Epithelial cell of alveolus of lung (primary cell): ENCODE results near the gene ANKRD6. TPM values are rescaled to one million over a fixed set of nuclear protein-coding genes. Genes with fewer than 3 reads are reported as not detected.

Experiments
- total RNA-seq: library from RNA; depleted of rRNA; stranded (reverse); fragments of >200 nt; gene quantifications from 2 replicates; pipeline ENCODE4 v1.2.1, GENCODE V29; 2015

The ANKRD6 gene
- 1.7 and 6.9 TPM in 2 replicates for total RNA-seq

DNA sequence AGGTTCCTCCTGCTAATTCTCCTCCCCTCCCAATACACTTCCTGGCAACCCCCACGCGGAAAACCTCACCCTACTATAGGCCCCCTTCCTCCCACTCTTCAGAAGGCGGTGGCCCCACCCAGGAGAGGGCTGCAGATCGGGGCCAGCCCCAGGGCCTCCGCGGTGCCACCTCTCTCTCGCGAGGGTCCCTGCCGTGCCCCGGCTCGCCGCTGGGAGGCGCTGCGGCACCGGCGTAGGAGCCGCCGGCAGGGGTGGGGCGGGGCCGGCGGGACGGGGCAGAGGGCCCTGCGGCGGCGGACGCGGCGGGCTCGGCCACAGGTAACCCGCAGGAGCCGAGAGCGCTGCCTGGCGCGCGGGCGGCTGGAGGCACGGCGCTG lies at the start of gene ANKRD6:
TSS of gene ANKRD6 (plus strand) at position 278 of the 377 bp plus-strand sequence. CDS start 133,825 bp downstream, outside the sequence.

DNA sequence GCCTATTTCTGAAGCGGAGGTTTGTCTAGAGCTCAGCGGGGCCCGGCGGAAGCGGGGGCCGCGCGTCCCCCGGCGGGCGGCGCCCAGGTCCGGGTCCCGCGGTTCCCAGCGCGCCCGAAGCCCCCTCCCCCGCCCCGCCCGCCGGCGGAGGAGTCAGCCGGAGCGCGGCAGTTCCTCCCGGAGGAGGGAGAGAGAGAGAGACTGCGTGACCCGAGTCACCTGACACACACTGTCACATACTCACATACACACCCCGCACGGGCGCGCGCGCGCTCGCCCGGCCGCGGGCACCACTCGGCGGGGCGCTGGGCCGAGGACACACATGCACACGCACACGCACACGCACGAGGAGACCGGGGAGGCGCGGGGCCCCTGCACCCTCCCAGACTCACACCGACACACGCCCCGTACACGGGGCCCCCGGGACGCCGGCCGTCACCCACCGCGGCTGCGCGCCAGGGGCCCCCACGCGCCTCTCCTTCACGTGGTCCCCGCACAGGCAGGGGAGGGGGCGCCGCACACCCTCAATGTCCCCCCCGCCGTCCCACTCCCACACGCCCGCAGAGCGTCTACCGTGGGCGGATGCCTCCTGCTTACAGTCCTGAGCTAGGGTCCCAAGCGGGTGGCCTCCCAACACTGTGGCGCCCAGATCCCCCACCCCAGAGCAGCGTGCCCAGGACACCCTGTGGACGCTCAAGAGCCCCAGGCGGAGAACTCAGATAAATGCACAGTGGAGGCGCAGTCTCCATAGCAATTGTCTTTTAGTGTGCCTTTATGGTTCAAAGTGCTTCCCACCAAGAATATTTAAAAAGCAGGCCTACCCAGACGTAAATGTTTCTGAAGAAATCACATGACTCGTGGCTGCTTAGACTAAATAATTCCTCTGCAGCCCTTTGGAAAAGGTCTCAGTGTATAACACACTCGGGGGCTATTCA lies 20.6 kb upstream of the ANKRD6 start, which contains the start of gene RRAGD:
TSS of gene RRAGD (minus strand) at position 203 of the 935 bp plus-strand sequence. CDS start 280 bp downstream, outside the sequence.

DNA sequence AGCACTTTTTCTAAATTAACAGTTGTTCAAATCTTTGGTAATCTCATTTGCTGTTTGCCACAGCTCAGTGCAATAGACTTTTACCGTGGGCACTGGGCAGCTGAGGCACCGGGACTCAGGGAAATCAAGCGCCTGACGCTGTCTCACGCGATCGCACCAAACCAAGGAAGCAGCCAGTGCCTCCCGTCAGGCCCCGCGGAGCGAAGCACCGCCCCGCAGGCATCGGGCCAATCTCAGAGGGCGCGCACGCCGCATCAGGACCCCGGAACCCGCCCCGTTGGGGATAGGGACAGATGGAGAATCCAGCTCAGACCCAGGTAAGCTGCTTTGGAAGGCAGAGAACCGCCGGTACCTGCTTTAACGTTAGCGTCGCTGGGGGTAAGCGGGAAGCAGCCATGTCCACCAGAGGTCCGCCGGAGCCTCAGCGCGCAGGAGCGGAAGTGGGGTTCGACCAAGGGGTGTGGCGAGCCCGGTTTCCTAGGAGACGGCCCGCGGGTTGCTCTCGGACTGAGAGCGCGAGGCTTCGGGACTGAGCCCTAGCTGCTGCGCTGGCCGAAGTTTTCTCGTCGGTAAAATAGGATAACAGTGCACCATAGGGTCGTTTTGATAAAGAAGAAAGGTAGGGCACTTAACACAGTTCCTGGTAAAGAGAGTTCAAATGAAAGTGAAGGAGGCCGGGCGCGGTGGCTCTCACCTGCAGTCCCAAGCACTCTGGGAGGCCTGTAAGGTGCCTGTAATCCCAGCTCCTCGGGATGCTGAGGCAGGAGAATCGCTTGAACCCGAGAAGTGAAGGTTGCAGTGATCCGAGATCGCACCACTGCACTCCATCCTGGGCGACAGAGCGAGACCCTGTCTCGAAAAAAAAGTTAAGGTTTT lies 205.6 kb downstream of the ANKRD6 start, which contains the start of gene LYRM2:
TSS of gene LYRM2 (minus strand) at position 428 of the 876 bp plus-strand sequence. CDS start at position 397, 31 bp downstream.

Other genes with a start within 250 kb of the ANKRD6 start
- gene GABRR1, start 215.8 kb upstream of the ANKRD6 start, total RNA-seq: not detected in 2 replicates
- gene GABRR2, start 117.9 kb upstream of the ANKRD6 start, total RNA-seq: under 0.01 and 0.08 TPM in 2 replicates
- gene UBE2J1, start 80.4 kb upstream of the ANKRD6 start, total RNA-seq: 35.6 and 40.1 TPM in 2 replicates
- gene RRAGD, start 20.9 kb upstream of the ANKRD6 start, total RNA-seq: 0.16 and 3.2 TPM in 2 replicates
- 15.4 and 18.8 TPM in 2 replicates for gene LYRM2, start 205.6 kb downstream of the ANKRD6 start, total RNA-seq